Esophagus squamous epithelium (tissue), 5 donors: ENCODE measurements around the gene SCN3B. TPM values are rescaled to one million over a fixed set of nuclear protein-coding genes. Genes with fewer than 3 reads are reported as not detected.

Experiments
- DNase-seq: peaks from one replicate; lab custom pipeline; 2025; lab: John Stamatoyannopoulos, UW
- H3K27ac ChIP-seq, 4 donors: fragments of 200-600 bp; sonication (generic); one replicate each; pipeline ENCODE4 v1.5.1; 2016 to 2019; ENCODE audit warnings: mild to moderate bottlenecking in 1 of 4
- H3K27me3 ChIP-seq, 4 donors: fragments of 200-600 bp; sonication (generic); 1 replicate in 3 of 4; 2 replicates in 1 of 4; pipeline versions ENCODE4 v1.5.1 to v1.6.0; 2017 to 2021; ENCODE audit warnings: antibody characterized with exemption in 1 of 4
- H3K36me3 ChIP-seq, 3 donors: fragments of 200-600 bp; sonication (generic); one replicate each; pipeline ENCODE4 v1.5.1; 2016 to 2019
- H3K4me1 ChIP-seq, 3 donors: fragments of 200-600 bp; sonication (generic); one replicate each; pipeline ENCODE4 v1.5.1; 2017 to 2019
- H3K4me3 ChIP-seq, 4 donors: fragments of 200-600 bp; sonication (generic); 1 replicate in 3 of 4; 2 replicates in 1 of 4; pipeline ENCODE4 v1.5.1; 2016 to 2019; ENCODE audit warnings: mild to moderate bottlenecking in 2 of 4, moderate library complexity in 1 of 4
- H3K9me3 ChIP-seq, 3 donors: fragments of 200-600 bp; sonication (generic); one replicate each; pipeline ENCODE4 v1.5.1; 2016 to 2019
- POLR2A ChIP-seq, 4 donors: fragments of 450-650 bp; IDR thresholded peaks; one replicate each; pipeline ENCODE4 v1.6.1; 2017; ENCODE audit warnings: antibody characterized with exemption in 4 of 4, mild to moderate bottlenecking in 4 of 4, moderate library complexity in 3 of 4
- WGBS, 2 donors: methylation state at CpG; one replicate each; pipeline ENCODE4 v1.1.5; 2018; 5-methylcytosine and 5-hydroxymethylcytosine counted together
- intact Hi-C: fragments of 100-400 bp; cut with DNase I; formaldehyde crosslinking; loops from one replicate; pipeline ENCODE4 v1.15.0; 2022
- total RNA-seq, 4 donors: library from RNA; depleted of rRNA; stranded (reverse); fragments of >200 nt; gene quantifications; one replicate each; pipeline ENCODE4 v1.1.0, GENCODE V29; 2016
- TF ChIP-seq, protein P1 (sequence below), 6 experiments: fragments of 450-650 bp in 4 of 6; fragments of 200-600 bp in 2 of 6; sonication (generic) in 2 of 6; IDR thresholded peaks; one replicate each; pipeline ENCODE4 v1.5.1; 2016 to 2019; ENCODE audit warnings: antibody characterized with exemption in 6 of 6, mild to moderate bottlenecking in 4 of 6, moderate library complexity in 4 of 6
- donor health status: DM: yes; HTN: yes; CAD: no.

SCN3B gene
- total RNA-seq, result 1 to 10 TPM in 1 of 4 donors, under 1 TPM in 2, not detected in 1; 0.06 to 3.4 (median 0.83) TPM

- Histone ChIP-seq H3K4me3 (peak within 1 kb of the TSS; percentile 36 to 69 (median 58)), H3K36me3 (no peaks in the 10 kb centered on the region), H3K27ac (peak within 1 kb of the TSS; percentile 32 to 65 (median 39)), H3K9me3 (no peaks in the 10 kb centered on the region), H3K27me3 (peaks cover 0 to 82% (median 0%) of the 10 kb centered on the region in 4 donors), H3K4me1 (peaks cover 8 to 23% (median 10%) of the 10 kb centered on the region in 3 donors)
- intact Hi-C loops, result no loop called here
- DNase-seq, result no peak
- TF ChIP-seq POLR2A (IDR thresholded peaks at IDR 0.05), result no peak
- TF ChIP-seq, protein P1, sequence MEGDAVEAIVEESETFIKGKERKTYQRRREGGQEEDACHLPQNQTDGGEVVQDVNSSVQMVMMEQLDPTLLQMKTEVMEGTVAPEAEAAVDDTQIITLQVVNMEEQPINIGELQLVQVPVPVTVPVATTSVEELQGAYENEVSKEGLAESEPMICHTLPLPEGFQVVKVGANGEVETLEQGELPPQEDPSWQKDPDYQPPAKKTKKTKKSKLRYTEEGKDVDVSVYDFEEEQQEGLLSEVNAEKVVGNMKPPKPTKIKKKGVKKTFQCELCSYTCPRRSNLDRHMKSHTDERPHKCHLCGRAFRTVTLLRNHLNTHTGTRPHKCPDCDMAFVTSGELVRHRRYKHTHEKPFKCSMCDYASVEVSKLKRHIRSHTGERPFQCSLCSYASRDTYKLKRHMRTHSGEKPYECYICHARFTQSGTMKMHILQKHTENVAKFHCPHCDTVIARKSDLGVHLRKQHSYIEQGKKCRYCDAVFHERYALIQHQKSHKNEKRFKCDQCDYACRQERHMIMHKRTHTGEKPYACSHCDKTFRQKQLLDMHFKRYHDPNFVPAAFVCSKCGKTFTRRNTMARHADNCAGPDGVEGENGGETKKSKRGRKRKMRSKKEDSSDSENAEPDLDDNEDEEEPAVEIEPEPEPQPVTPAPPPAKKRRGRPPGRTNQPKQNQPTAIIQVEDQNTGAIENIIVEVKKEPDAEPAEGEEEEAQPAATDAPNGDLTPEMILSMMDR (IDR thresholded peaks at IDR 0.05), result no peak
- WGBS, 2 donors, result 0% methylated on average over 8 of the region's 44 CpGs
These were observed at the start of gene SCN3B for GRCh38 chr11:123654566-123655081. Gene SCN3B (minus strand): TSS chr11:123654624. CDS start chr11:123653801, 823 bp downstream.

DNA sequence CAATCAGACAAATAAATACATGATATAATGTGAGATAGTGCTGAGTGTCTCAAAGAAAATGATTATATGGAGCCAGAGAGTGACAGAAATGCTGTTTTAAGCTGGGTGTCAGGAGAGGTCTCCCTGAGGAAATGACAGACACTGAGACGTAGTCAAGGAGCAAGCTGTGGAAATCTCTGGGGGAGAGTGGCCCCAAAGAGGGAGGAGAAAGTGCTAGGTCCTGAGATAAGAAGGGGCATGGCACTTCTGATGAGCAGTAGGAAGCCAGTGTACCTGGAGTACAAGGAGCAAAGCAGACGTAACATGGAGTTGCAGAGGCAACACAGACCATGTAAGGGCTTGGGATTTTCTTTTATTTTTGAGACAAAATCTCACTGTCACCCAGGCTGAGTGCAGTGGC, 48.3 kb upstream of the SCN3B start:
- WGBS, 2 donors, result 62 to 70% methylated on average over 2 of the region's 2 CpGs
- peaks cover 0 to 16% (median 0%) of the 10 kb centered on the region in 4 donors for H3K27me3 ChIP-seq
- DNase-seq, result no peak
- no peak overlapping the region for H3K27ac ChIP-seq
- TF ChIP-seq, protein P1 (IDR thresholded peaks at IDR 0.05), result no peak
- TF ChIP-seq POLR2A (IDR thresholded peaks at IDR 0.05), result no peak
- H3K4me3 ChIP-seq, result no peak overlapping the region
- H3K4me1 ChIP-seq, result no peaks in the 10 kb centered on the region
- H3K9me3 ChIP-seq, result no peaks in the 10 kb centered on the region
- no peaks in the 10 kb centered on the region for H3K36me3 ChIP-seq
- intact Hi-C loops, result no loop called here

- TF ChIP-seq POLR2A (IDR thresholded peaks at IDR 0.05), result no peak
- TF ChIP-seq, protein P1 (IDR thresholded peaks at IDR 0.05), result no peak
- Histone ChIP-seq H3K9me3 (no peaks in the 10 kb centered on the region), H3K27me3 (peaks cover 0 to 17% (median 0%) of the 10 kb centered on the region in 4 donors), H3K27ac (no peak overlapping the region), H3K4me1 (no peaks in the 10 kb centered on the region), H3K4me3 (no peak overlapping the region), H3K36me3 (no peaks in the 10 kb centered on the region)
- WGBS, 2 donors, result 43 to 62% methylated on average over 7 to 9 of the region's 9 CpGs
- DNase-seq, result no peak
- intact Hi-C loops, result no loop called here
These were observed 47.7 kb upstream of the SCN3B start for GRCh38 chr11:123702139-123702538.

DNA sequence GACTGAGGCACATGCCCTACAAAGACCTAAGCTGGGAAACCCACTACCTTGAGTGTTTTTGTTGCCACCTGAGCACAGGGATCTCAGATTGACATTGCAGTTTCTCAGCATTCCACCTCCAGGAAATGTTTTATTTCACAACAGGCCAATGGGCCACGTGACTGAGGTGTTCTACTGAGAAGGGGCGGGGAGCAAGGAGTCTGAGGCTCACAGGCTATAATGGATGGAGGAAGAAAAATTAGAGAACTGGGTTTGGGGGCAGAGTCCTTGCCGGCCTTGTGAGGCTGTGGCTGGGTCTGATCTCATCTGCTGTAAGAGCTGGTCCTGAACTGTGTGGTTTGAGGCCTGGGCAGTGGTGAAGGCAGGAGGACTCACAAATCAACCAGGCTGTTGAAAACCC, 46.3 kb upstream of the SCN3B start:
- intact Hi-C loops, result no loop called here
- no peaks in the 10 kb centered on the region for H3K36me3 ChIP-seq
- no peak overlapping the region for H3K4me3 ChIP-seq
- no peak for TF ChIP-seq POLR2A (IDR thresholded peaks at IDR 0.05)
- TF ChIP-seq, protein P1 (IDR thresholded peaks at IDR 0.05), result no peak
- no peak for DNase-seq
- H3K27me3 ChIP-seq, result peaks cover 0 to 24% (median 0%) of the 10 kb centered on the region in 4 donors
- 62 to 69% methylated on average over 3 of the region's 3 CpGs for WGBS, 2 donors
- H3K9me3 ChIP-seq, result no peaks in the 10 kb centered on the region
- H3K27ac ChIP-seq, result no peak overlapping the region
- no peaks in the 10 kb centered on the region for H3K4me1 ChIP-seq

GRCh38 chr11:123698546-123699127, 44.2 kb upstream of the SCN3B start:
- H3K4me1 ChIP-seq, result no peaks in the 10 kb centered on the region
- no peak overlapping the region for H3K27ac ChIP-seq
- intact Hi-C loops, result no loop called here
- peaks cover 0 to 31% (median 0%) of the 10 kb centered on the region in 4 donors for H3K27me3 ChIP-seq
- DNase-seq, result no peak
- no peak overlapping the region for H3K4me3 ChIP-seq
- TF ChIP-seq, protein P1 (IDR thresholded peaks at IDR 0.05), result no peak
- TF ChIP-seq POLR2A (IDR thresholded peaks at IDR 0.05), result no peak
- 35 to 44% methylated on average over 2 of the region's 2 CpGs for WGBS, 2 donors
- no peaks in the 10 kb centered on the region for H3K9me3 ChIP-seq
- H3K36me3 ChIP-seq, result no peaks in the 10 kb centered on the region
